ENCODE data around the gene UNC80.

- TF ChIP-seq CTCF (IDR thresholded peaks at IDR 0.05) (no peak), POLR2A (IDR thresholded peaks at IDR 0.05) (no peak)
Observed at GRCh38 chr2:209905691-209906090, 134.1 kb downstream of the UNC80 start.

Data from adrenal gland (tissue), 5 donors.